Retinal pigment epithelial cell (primary cell): ENCODE data around the gene CD34.
"Not testable (repeated sequence)": the region's sequence is repeated elsewhere in the genome, so short reads cannot be mapped to it uniquely, and the experiment has no call there.

Source experiments
- DNase-seq: peaks from one replicate; pipeline ENCODE4 v3.0.0-alpha.2; 2010; ENCODE audit warnings: low read depth
- H3K4me3 ChIP-seq: 2 replicates; pipeline ENCODE4 v1.5.1; 2011; ENCODE audit warnings: mild to moderate bottlenecking, low read length, control low read depth, moderate library complexity
- TF ChIP-seq, protein P1 (sequence below): conservative IDR thresholded peaks from 2 replicates; pipeline ENCODE4 v1.5.1; 2011; ENCODE audit warnings: low read depth, low read length, control low read depth, inconsistent platforms

CD34 gene

DNA sequence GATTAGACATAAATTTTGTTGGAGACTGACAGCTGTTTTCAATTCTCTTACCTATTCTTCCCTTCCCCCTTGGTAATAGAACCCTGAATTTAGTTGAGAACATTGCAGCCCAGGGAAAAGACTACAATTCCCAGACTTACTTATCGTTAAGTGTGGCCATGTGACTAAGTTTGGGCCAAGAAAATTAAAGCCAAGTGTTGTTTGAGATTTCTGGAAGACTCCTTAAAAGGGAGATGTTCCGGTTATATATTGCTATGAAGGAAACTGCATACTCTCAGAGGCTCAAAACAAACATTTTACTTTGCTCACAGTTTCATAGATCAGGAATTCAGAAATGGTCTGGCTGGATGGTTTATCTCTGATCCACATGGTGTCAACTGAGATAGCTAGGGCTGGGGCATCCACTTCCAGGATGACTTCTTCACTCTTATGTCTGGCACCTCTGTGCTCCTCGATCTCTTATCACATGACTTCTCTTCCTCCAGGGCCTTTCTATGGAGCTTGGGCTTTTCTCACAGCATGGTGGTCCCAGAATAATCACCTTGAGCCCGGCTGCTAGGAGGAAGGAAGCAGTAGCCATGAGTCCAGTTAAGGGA is 22.4 kb upstream of the CD34 start:
- no peak for DNase-seq
- TF ChIP-seq, protein P1, sequence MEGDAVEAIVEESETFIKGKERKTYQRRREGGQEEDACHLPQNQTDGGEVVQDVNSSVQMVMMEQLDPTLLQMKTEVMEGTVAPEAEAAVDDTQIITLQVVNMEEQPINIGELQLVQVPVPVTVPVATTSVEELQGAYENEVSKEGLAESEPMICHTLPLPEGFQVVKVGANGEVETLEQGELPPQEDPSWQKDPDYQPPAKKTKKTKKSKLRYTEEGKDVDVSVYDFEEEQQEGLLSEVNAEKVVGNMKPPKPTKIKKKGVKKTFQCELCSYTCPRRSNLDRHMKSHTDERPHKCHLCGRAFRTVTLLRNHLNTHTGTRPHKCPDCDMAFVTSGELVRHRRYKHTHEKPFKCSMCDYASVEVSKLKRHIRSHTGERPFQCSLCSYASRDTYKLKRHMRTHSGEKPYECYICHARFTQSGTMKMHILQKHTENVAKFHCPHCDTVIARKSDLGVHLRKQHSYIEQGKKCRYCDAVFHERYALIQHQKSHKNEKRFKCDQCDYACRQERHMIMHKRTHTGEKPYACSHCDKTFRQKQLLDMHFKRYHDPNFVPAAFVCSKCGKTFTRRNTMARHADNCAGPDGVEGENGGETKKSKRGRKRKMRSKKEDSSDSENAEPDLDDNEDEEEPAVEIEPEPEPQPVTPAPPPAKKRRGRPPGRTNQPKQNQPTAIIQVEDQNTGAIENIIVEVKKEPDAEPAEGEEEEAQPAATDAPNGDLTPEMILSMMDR = no peak
- no peak overlapping the region for H3K4me3 ChIP-seq

DNA sequence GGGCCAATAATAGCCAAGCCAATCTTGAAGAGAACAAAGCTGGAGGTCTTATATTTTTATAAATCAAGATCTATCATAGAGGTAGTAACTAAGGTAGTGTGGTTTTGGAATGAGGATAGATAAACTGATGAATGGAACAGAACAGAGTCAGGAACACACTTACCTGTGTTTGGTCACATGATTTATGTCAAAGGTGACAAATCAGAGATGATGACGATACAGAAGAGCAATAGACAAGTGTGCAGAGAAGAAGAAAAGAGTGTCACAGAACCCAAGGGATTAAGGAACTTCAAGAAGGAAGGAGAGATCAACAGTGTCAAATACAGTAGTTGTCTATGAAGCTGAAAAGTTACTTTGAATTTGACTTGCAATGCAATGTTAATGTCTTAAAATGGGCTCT is 16.1 kb upstream of the CD34 start:
- DNase-seq = no peak
- no peak overlapping the region for H3K4me3 ChIP-seq
- TF ChIP-seq, protein P1 = no peak

DNA sequence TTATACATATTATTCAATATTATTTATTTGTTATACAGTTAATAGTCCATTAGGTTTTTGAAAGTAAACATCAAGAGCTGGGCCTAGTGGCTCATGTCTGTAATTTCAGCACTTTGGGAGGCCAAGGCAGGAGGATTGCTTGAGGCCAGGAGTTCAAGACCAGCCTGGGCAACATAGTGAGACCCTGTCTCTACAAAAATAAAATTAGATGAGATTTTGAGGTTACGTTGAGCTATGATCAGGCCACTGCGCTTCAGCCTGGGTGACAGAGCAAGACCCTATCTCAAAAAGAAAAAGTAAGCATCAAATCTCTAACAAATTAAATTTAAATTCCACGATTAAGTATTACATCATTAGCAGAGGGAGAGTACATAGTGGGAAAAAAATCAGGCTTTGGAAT is 15.0 kb upstream of the CD34 start:
- not testable (repeated sequence) for DNase-seq, H3K4me3 ChIP-seq

DNA sequence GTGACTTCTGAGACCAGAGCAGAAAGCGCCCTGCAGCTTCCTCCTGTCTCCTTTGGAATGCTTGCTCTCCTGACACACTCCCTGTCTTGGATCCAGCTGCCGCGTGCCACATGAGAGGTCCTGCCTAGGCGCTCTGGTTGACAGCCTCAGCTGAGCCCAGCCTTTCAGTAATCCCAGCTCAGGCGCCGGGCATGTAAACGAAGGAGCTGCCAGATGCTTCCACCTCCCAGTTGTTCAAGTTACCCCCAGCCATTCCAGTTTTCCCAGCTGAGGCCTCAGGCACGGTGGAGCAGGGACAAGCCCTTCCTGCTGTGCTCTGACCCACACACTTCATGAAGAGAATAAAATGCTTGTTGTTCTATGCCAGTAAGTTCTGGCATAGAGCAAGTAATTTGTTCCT is 14.3 kb upstream of the CD34 start:
- DNase-seq = no peak
- TF ChIP-seq, protein P1 = no peak
- no peak overlapping the region for H3K4me3 ChIP-seq

DNA sequence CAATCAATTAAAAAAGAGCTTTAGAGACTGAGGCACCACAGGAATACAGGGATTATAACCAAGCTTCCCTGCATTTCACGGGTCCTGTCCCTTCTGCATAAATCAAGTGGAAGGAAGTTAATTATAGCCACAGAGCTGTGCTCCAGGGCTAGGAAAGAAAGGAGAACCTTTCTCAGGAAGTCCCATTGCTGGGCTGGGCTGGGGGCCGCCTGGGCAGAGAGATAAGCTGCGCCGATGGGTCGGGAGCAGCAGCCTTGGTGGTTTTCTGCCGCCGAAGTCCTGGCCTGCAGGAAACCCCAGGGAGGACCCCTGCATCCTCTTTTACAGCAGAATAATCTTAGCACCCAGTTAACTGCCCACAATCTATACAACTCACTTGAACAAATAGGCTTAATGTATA is 12.6 kb upstream of the CD34 start:
- H3K4me3 ChIP-seq = no peak overlapping the region
- DNase-seq = no peak
- TF ChIP-seq, protein P1 = no peak

DNA sequence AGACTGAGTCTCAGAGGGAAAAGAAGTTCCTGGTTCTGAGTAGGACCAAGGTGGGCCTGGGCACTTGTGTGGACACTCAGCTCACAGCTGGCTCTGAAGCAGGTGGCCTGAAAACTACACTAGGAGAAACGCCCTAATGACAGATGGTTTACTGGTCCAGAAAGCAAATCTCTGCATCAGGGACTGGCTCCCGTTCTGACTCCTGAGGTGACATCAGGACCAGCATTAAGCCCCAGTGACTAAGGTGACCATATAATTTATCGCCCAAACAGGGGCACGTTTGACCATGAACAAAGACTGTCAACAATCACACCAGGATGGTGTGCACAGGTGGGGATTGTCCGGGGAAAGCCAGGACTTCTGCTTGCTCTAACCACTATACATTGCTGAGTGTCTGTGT is 12.2 kb upstream of the CD34 start:
- no peak for DNase-seq
- no peak overlapping the region for H3K4me3 ChIP-seq
- TF ChIP-seq, protein P1 = no peak

DNA sequence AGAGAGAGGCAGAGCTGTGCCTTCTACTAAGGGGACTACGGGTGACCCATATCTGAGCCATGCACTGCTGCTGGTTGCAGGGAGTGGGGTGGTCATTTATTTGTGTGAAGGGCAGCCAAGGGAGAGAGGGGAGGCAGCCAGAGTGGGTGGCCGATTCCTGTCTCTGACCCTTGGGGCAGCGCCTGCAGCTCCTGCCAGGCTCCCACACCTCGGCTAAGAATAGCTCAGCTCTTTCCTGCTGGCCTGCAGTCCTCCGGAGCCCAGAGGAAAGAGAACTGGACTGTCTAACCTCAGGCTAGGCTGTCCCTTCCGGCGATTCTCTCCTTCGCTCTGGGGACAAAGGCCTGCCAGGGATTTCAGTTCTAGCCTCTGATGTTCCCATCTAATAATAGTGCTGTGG is 11.6 kb upstream of the CD34 start:
- TF ChIP-seq, protein P1 = no peak
- no peak for DNase-seq
- H3K4me3 ChIP-seq = no peak overlapping the region

DNA sequence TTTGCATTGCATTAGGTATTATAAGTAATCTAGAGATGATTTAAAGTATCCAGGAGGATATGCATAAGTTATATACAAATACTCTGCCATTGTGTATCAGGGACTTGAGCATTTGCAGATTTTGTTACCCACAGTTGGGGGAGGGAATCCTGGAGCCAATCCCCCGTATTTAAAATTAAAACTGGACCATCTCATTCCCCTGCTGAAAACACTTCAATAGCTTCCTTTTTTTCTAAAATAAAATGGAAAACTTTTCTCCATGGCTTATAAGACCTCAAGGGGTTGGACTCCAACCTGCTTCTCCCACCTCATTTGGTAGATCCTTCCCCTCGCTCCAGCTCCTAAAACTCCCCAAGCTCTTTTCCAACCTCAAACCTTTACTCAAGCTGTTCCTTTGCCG is 10.4 kb upstream of the CD34 start:
- no peak for DNase-seq
- TF ChIP-seq, protein P1 = no peak

More for the DNA sequence above, 10.4 kb upstream of the CD34 start:
- no peak overlapping the region for H3K4me3 ChIP-seq
